Right cardiac atrium (tissue), 5 donors: Measurements from ENCODE around the gene DLX5. TPM values are rescaled to one million over a fixed set of nuclear protein-coding genes. Genes with fewer than 3 reads are reported as not detected.
"Not testable (repeated sequence)": the region's sequence is repeated elsewhere in the genome, so short reads cannot be mapped to it uniquely, and the experiment has no call there.

Experiments used
- ATAC-seq, 2 donors: fragments of 200-7000 bp; cut with Tn5 transposase; one replicate each; pipeline versions ENCODE4 v1.8.0 to v1.9.1; 2020; ENCODE audit warnings: moderate library complexity in 2 of 2, mild to moderate bottlenecking in 1 of 2
- DNase-seq, 3 donors: peaks; one replicate each; pipeline ENCODE4 v3.0.0-alpha.2; 2020
- H3K27ac ChIP-seq: one replicate; pipeline ENCODE4 v1.5.1; 2013; ENCODE audit warnings: mild to moderate bottlenecking, low read length, control low read depth, moderate library complexity
- H3K27me3 ChIP-seq: one replicate; pipeline ENCODE4 v1.6.1; 2013; ENCODE audit not compliant: control insufficient read depth, insufficient read depth
- H3K4me1 ChIP-seq: one replicate; pipeline ENCODE4 v1.6.1; 2013; ENCODE audit warnings: low read length; ENCODE audit not compliant: control insufficient read depth, insufficient read depth
- H3K4me3 ChIP-seq: one replicate; pipeline ENCODE4 v1.5.1; 2013; ENCODE audit warnings: low read length, control low read depth
- H3K9me3 ChIP-seq: one replicate; pipeline ENCODE4 v1.6.1; 2013; ENCODE audit warnings: low read length; ENCODE audit not compliant: control insufficient read depth
- WGBS: extraction: QIAGEN DNeasy Blood & Tissue Kit; methylation state at CpG from one replicate; pipeline ENCODE4 v1.1.7; 2013; 5-methylcytosine and 5-hydroxymethylcytosine counted together
- intact Hi-C, 4 donors: fragments of 100-400 bp; cut with DNase I; formaldehyde crosslinking; loops; one replicate each; pipeline versions ENCODE4 v1.11.0 to v1.14.0; 2022 to 2023
- long read RNA-seq, 4 donors: library from polyadenylated mRNA; unstranded; transcript quantifications; one replicate each; pipeline ENCODE4 v2.0.0, GENCODE V29; 2020 to 2021
- polyA plus RNA-seq: library from polyadenylated mRNA; stranded (reverse); fragments of 200-250 nt; gene quantifications from one replicate; pipeline ENCODE4 v1.2.3, GENCODE V29; 2013
- total RNA-seq, 4 donors: library from RNA; stranded (reverse); fragmentation: NEBNext Ultra II Directional; extraction: Animal tissue kit (Norgen Biotek cat#: 25700); gene quantifications; one replicate each; pipeline ENCODE4 v1.2.1, GENCODE V29; 2021
- donor health status: healthy with polysubstance abuse.
- donor health status: DM: no; HTN: yes; CAD: no.
- donor health status: DM: no; HTN: no; CAD: no.
- donor health status: DM: no; HTN: yes; CAD: no; lungs with severe emphysema.
- donor health status: DM: yes; HTN: yes; CAD: no.

DLX5 gene
- total RNA-seq = not detected
- 0.27 TPM for polyA plus RNA-seq
- long read RNA-seq, donor 1 = 0 reads
- long read RNA-seq, donor 2 = 0 reads
- long read RNA-seq, donor 3 = 0 reads
- long read RNA-seq, donor 4 = 0 reads

- WGBS = 1% methylated on average over 60 of the region's 60 CpGs
- peak; percentile 5 to 33 for ATAC-seq
- Histone ChIP-seq H3K9me3 (no peaks in the 10 kb centered on the region), H3K4me1 (peaks cover 5% of the 10 kb centered on the region), H3K4me3 (peak within 1 kb of the TSS; percentile 51), H3K27me3 (no peaks in the 10 kb centered on the region), H3K27ac (no peak within 1 kb of the TSS)
- peak in 2 of 3 donors; percentile 67 to 72 for DNase-seq
- intact Hi-C loops = loop anchor here (5.0 to 10.0 kb wide), 6 partner anchors 610 to 1110 kb away; no protein-coding TSS in a partner anchor
Observed at GRCh38 chr7:97024209-97025129, at the start of gene DLX5. Gene DLX5, minus strand, starts transcription at chr7:97024831. Its CDS starts 208 bp downstream, at chr7:97024623.

- H3K27ac ChIP-seq, H3K27me3 ChIP-seq, intact Hi-C loops, DNase-seq, H3K4me1 ChIP-seq, H3K4me3 ChIP-seq, H3K9me3 ChIP-seq, ATAC-seq: not testable (repeated sequence)
- WGBS = 56% methylated on average over 2 of the region's 2 CpGs
Observed at GRCh38 chr7:97072025-97072424, 47.4 kb upstream of the DLX5 start.

GRCh38 chr7:97064972-97065587 lies 40.4 kb upstream of the DLX5 start:
- Histone ChIP-seq H3K4me1 (no peaks in the 10 kb centered on the region), H3K27ac (no peak overlapping the region), H3K4me3 (no peak overlapping the region), H3K27me3 (no peaks in the 10 kb centered on the region), H3K9me3 (no peaks in the 10 kb centered on the region)
- ATAC-seq (peak; percentile 67 to 79), DNase-seq (no peak)
- intact Hi-C loops = loop anchor here in 2 of 4 donors (5.0 to 10.0 kb wide), 2 partner anchors 1148 to 1150 kb away; no protein-coding TSS in a partner anchor
- 39% methylated on average over 5 of the region's 5 CpGs for WGBS

GRCh38 chr7:97064020-97064419 lies 39.4 kb upstream of the DLX5 start:
- WGBS = 54% methylated on average over 3 of the region's 3 CpGs
- intact Hi-C loops = loop anchor here in 1 of 4 donors (10.0 kb wide), 1 partner anchor 1149 kb away; no protein-coding TSS in a partner anchor
- Histone ChIP-seq H3K9me3 (no peaks in the 10 kb centered on the region), H3K27me3 (no peaks in the 10 kb centered on the region), H3K27ac (no peak overlapping the region), H3K4me1 (no peaks in the 10 kb centered on the region), H3K4me3 (no peak overlapping the region)
- no peak for ATAC-seq
- no peak for DNase-seq

- Histone ChIP-seq H3K27me3 (no peaks in the 10 kb centered on the region), H3K4me3 (no peak overlapping the region), H3K9me3 (no peaks in the 10 kb centered on the region), H3K27ac (no peak overlapping the region), H3K4me1 (no peaks in the 10 kb centered on the region)
- DNase-seq (no peak), ATAC-seq (no peak)
- intact Hi-C loops = no loop called here
- 58% methylated on average over 2 of the region's 2 CpGs for WGBS
Observed at GRCh38 chr7:97043281-97043680, 18.6 kb upstream of the DLX5 start.

- ATAC-seq (no peak), DNase-seq (no peak)
- no peak overlapping the region for H3K27ac ChIP-seq
- H3K27me3 ChIP-seq = no peaks in the 10 kb centered on the region
- intact Hi-C loops = no loop called here
- no peak overlapping the region for H3K4me3 ChIP-seq
- H3K4me1 ChIP-seq = no peaks in the 10 kb centered on the region
- WGBS = 73% methylated on average over 5 of the region's 5 CpGs
- no peaks in the 10 kb centered on the region for H3K9me3 ChIP-seq
Observed at GRCh38 chr7:97039374-97040065, 14.9 kb upstream of the DLX5 start.

GRCh38 chr7:97034213-97034852 lies 9.7 kb upstream of the DLX5 start:
- 92% methylated on average over 30 of the region's 30 CpGs for WGBS
- intact Hi-C loops, DNase-seq, H3K4me3 ChIP-seq, H3K9me3 ChIP-seq, H3K27me3 ChIP-seq, ATAC-seq, H3K4me1 ChIP-seq, H3K27ac ChIP-seq: not testable (repeated sequence)

GRCh38 chr7:97027427-97028234 lies 3.0 kb upstream of the DLX5 start:
- ATAC-seq (peak; percentile 87 to 92), DNase-seq (peak; percentile 77 to 87 (median 87))
- Histone ChIP-seq H3K4me3 (peak overlapping the region; percentile 66), H3K27ac (no peak overlapping the region), H3K27me3 (no peaks in the 10 kb centered on the region), H3K9me3 (no peaks in the 10 kb centered on the region), H3K4me1 (peaks cover 3% of the 10 kb centered on the region)
- intact Hi-C loops = loop anchor here (5.0 to 10.0 kb wide), 6 partner anchors 613 to 1113 kb away; no protein-coding TSS in a partner anchor
- 5% methylated on average over 23 of the region's 23 CpGs for WGBS

GRCh38 chr7:97026715-97027426 lies 2.2 kb upstream of the DLX5 start:
- Histone ChIP-seq H3K27me3 (no peaks in the 10 kb centered on the region), H3K9me3 (no peaks in the 10 kb centered on the region), H3K4me1 (peaks cover 3% of the 10 kb centered on the region), H3K27ac (no peak overlapping the region), H3K4me3 (peak overlapping the region; percentile 66)
- intact Hi-C loops = loop anchor here (5.0 to 10.0 kb wide), 6 partner anchors 612 to 1112 kb away; no protein-coding TSS in a partner anchor
- ATAC-seq = peak; percentile 52 to 54
- 20% methylated on average over 17 of the region's 17 CpGs for WGBS
- DNase-seq = no peak
